Mucosa of descending colon (tissue), 3 donors: ENCODE measurements around the gene WASL. TPM values are rescaled to one million over a fixed set of nuclear protein-coding genes. Genes with fewer than 3 reads are reported as not detected.
"Not testable (repeated sequence)": the region's sequence is repeated elsewhere in the genome, so short reads cannot be mapped to it uniquely, and the experiment has no call there.

Experiments
- ATAC-seq: fragments of 200-7000 bp; cut with Tn5 transposase; one replicate; pipeline ENCODE4 v1.9.1; 2020; ENCODE audit warnings: mild to moderate bottlenecking, moderate library complexity
- DNase-seq, 3 donors: peaks; one replicate each; pipeline ENCODE4 v3.0.0-alpha.2; 2020
- H3K36me3 ChIP-seq: fragments of 200-600 bp; one replicate; pipeline ENCODE4 v1.8.0; 2021; ENCODE audit warnings: low read depth, mild to moderate bottlenecking
- H3K4me1 ChIP-seq: fragments of 200-600 bp; one replicate; pipeline ENCODE4 v1.8.0; 2021; ENCODE audit warnings: low read depth, mild to moderate bottlenecking
- H3K4me3 ChIP-seq: fragments of 200-600 bp; one replicate; pipeline ENCODE4 v1.8.0; 2021; ENCODE audit warnings: mild to moderate bottlenecking
- H3K9me3 ChIP-seq: fragments of 200-600 bp; one replicate; pipeline ENCODE4 v1.8.0; 2021; ENCODE audit warnings: mild to moderate bottlenecking
- intact Hi-C, 2 donors: fragments of 100-400 bp; cut with DNase I in 1 of 2; cut with micrococcal nuclease in 1 of 2; formaldehyde crosslinking; loops; one replicate each; pipeline versions ENCODE4 v1.11.0 to v1.11.1; 2022; cut with DNase I, micrococcal nuclease
- long read RNA-seq, 2 donors: library from polyadenylated mRNA; unstranded; transcript quantifications; one replicate each; pipeline ENCODE4 v2.0.0, GENCODE V29; 2019 to 2021
- total RNA-seq, 3 donors: library from RNA; stranded (reverse); fragmentation: NEBNext Ultra II Directional in 2 of 3; extraction: Animal tissue kit (Norgen Biotek cat#: 25700) in 2 of 3; gene quantifications; one replicate each; pipeline versions ENCODE4 v1.2.1 to v1.2.4, GENCODE V29; 2021 to 2023
- TF ChIP-seq, protein P1 (sequence below): fragments of 200-600 bp; IDR thresholded peaks from one replicate; pipeline ENCODE4 v1.8.0; 2022; ENCODE audit warnings: antibody characterized with exemption, mild to moderate bottlenecking
- donor health status: DM: no; HTN: no; CAD: no; lungs with moderate emphysema.
- donor health status: DM: no; HTN: no; CAD: no.
- donor health status: DM: no; HTN: yes; CAD: no.

WASL gene
- 100 to 1,000 TPM in 1 of 3 donors, 10 to 100 TPM in 2; 72.4 to 117 (median 90.1) TPM for total RNA-seq
- long read RNA-seq, donor 1, full-length matches to known transcripts, result 60 of 90 reads
- long read RNA-seq, donor 1, partial matches to known transcripts, result 24 of 90 reads
- long read RNA-seq, donor 1, other reads (novel, unspliced or antisense), result 6 of 90 reads
- long read RNA-seq, donor 2, partial matches to known transcripts, result 50 of 56 reads
- long read RNA-seq, donor 2, other reads (novel, unspliced or antisense), result 6 of 56 reads

DNA sequence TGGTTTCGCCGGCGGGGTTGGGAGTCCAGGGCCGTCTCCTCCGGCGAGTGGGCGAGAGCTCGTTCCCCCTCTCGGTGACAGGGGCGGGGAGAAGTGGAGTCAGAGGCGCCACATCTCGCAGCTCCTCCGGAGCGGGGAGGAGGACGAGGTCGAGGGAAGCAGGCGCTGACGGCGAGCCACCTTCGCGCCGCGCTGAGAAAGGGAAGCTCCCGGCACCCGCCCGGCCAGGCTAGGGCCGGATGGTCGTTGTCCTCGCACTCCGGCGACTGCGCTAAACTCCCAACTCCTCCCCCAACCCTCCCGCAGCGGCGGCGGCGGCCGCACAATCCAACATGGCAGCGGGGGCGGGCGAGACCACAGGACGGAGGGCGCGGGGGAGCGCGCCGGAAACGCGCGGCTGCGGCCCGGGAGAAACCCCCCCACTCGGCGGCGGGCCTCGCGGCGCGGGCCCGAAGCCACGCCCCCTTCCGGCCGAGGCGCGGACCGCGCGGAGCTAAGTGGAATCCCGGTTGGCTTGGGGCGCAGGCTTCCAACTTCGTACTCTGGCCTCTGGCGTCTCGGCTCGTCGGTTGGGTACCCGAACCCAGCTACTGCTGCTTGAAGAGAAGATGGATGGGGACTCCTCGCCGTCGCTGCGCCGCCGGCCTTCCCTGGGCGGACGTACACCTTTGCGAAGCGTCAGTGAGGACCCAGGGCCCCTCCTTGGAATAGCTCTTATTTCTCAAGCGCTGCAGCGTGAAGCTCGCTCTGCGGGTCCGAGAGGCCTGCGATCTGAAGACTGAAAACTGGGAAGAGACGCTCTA lies at the start of gene WASL:
WASL (minus strand) TSS at position 270 of the 803 bp plus-strand sequence; CDS start at position 1, 269 bp downstream.
- peaks cover 38% of the 10 kb centered on the region for H3K4me1 ChIP-seq
- intact Hi-C loops, result no loop called here
- no peaks in the 10 kb centered on the region for H3K36me3 ChIP-seq
- peak; percentile 92 to 97 (median 94) for DNase-seq
- TF ChIP-seq, protein P1, sequence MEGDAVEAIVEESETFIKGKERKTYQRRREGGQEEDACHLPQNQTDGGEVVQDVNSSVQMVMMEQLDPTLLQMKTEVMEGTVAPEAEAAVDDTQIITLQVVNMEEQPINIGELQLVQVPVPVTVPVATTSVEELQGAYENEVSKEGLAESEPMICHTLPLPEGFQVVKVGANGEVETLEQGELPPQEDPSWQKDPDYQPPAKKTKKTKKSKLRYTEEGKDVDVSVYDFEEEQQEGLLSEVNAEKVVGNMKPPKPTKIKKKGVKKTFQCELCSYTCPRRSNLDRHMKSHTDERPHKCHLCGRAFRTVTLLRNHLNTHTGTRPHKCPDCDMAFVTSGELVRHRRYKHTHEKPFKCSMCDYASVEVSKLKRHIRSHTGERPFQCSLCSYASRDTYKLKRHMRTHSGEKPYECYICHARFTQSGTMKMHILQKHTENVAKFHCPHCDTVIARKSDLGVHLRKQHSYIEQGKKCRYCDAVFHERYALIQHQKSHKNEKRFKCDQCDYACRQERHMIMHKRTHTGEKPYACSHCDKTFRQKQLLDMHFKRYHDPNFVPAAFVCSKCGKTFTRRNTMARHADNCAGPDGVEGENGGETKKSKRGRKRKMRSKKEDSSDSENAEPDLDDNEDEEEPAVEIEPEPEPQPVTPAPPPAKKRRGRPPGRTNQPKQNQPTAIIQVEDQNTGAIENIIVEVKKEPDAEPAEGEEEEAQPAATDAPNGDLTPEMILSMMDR, result no peak
- no peaks in the 10 kb centered on the region for H3K9me3 ChIP-seq
- H3K4me3 ChIP-seq, result peak within 1 kb of the TSS; percentile 93
- peak; percentile 93 for ATAC-seq

DNA sequence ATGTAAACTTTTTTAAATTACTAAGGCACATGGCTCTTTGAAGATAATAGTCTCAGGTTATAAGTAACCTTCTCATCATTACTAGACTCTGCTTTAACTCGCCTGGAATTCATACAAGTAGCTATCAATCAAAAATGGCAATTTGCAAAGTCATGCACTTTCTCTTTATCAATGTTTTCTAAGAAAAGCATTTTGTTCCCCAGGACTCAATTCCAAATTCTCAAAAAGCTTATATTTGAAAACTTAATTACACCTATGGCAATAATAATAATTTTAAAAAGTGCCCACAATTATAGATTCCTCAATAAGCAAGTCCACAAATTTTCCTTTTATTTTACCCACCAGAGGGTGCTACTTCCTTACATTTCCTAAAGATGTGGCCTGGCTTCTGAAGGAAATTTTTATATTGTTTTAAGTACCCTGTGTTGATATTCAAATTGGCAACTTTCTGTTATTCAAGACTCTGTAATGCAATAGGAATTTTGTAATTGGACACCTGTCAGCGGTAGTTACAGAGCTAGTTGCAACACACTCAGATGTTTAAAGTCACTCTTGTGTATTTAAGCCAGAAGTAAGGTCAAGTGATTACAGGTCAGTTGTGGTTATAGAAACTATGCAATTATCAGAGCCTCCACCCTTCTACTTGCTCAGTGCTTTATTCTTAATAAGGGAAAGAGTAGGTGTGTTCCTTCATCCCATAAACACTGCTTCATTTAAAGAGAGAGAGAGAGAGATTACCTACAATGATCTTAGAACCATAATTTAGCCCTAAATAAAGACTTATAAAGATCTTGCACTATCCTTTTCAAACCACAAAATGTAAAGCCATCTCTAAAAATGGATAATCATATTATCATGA lies 49.1 kb upstream of the WASL start:
- TF ChIP-seq, protein P1, result no peak
- Histone ChIP-seq H3K9me3 (no peaks in the 10 kb centered on the region), H3K36me3 (no peaks in the 10 kb centered on the region), H3K4me1 (peaks cover 13% of the 10 kb centered on the region), H3K4me3 (no peak overlapping the region)
- DNase-seq (peak in 1 of 3 donors; percentile 38), ATAC-seq (peak; percentile 91)
- intact Hi-C loops, result loop anchor here in 1 of 2 donors (2.0 to 10.0 kb wide), 2 partner anchors 67 to 93 kb away; no protein-coding TSS in a partner anchor

DNA sequence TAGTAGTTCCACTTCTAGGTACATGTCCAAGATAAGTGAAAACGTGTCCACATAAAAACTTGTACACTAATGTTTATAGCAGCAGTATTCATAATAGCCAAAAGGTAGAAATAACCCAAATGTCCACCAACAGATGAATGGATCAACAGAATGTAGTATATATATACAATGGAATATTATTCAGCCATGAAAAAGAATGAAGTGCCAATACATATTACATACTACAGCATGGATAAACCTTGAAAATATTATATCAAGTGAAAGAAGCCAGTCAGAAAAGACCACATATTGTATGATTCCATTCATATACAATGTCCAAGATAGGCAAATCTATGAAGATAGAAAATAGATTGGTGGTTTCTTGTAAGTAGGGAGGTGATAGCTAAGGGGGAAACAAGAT lies 47.8 kb upstream of the WASL start:
- no peak for DNase-seq
- H3K9me3 ChIP-seq, result no peaks in the 10 kb centered on the region
- intact Hi-C loops, result loop anchor here in 1 of 2 donors (2.0 to 10.0 kb wide), 2 partner anchors 68 to 92 kb away; no protein-coding TSS in a partner anchor
- ATAC-seq, result no peak
- no peaks in the 10 kb centered on the region for H3K36me3 ChIP-seq
- H3K4me1 ChIP-seq, result peaks cover 13% of the 10 kb centered on the region
- TF ChIP-seq, protein P1, result no peak
- no peak overlapping the region for H3K4me3 ChIP-seq

DNA sequence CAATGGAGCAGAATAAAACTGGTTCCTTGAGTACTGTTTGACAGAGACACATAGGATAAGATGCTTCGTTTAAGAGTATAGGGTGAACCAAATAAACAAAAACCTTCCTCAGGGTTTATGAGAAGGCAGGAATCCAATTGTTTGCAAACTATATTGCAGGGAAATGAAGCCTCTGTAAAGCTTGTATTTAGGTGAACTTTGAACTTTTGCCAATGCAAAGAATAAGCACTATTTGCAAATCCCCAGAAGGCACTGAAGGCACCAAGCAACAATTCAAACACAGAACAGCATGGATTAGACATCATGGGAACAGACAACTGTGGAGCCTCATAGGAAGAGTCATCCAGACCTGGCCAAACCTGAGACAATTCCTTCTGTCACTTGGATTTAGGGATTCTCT lies 47.1 kb upstream of the WASL start:
- peak in 1 of 3 donors; percentile 12 for DNase-seq
- Histone ChIP-seq H3K36me3 (no peaks in the 10 kb centered on the region), H3K9me3 (no peaks in the 10 kb centered on the region), H3K4me1 (peaks cover 13% of the 10 kb centered on the region), H3K4me3 (no peak overlapping the region)
- intact Hi-C loops, result loop anchor here in 1 of 2 donors (2.0 to 10.0 kb wide), 2 partner anchors 69 to 91 kb away; no protein-coding TSS in a partner anchor
- peak; percentile 66 for ATAC-seq
- TF ChIP-seq, protein P1, result no peak

DNA sequence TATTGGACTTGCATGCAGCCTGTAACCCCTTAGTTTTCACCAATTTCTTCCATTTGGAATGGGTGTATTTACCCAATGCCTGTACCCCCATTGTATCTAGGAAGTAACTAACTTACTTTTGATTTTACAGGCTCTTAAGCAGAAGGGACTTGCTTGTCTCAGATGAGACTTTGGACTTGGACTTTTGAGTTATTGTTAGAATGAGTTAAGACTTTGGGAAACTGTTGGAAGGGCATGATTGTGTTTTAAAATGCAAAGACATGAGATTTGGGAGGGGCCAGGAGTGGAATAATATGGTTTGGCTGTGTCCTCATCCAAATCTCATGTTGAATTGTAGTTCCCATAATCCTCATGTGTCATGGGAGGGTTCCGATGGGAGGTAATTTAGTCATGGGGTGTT lies 46.3 kb upstream of the WASL start:
- H3K4me3 ChIP-seq, DNase-seq, H3K36me3 ChIP-seq, ATAC-seq, H3K9me3 ChIP-seq: not testable (repeated sequence)
- intact Hi-C loops, result loop anchor here in 1 of 2 donors (10.0 kb wide), 1 partner anchor 90 kb away; no protein-coding TSS in a partner anchor
- peaks cover 13% of the 10 kb centered on the region for H3K4me1 ChIP-seq
